HL-60 (cell line): ENCODE data around the gene HTRA1.

ENCODE experiments used
- DNase-seq, 2 experiments: peaks; one replicate each; pipeline ENCODE4 v3.0.0-alpha.2; 2010 to 2020; ENCODE audit warnings: low read depth in 1 of 2, low spot score in 1 of 2
- H3K27ac ChIP-seq: fragments of 250-450 bp; sonication (Bioruptor Pico); replicated peaks from 2 replicates; pipeline ENCODE4 v1.5.1; 2020; ENCODE audit warnings: mild to moderate bottlenecking, moderate library complexity
- H3K27me3 ChIP-seq: fragments of 250-450 bp; sonication (Bioruptor Pico); 2 replicates; pipeline ENCODE4 v1.5.1; 2021; ENCODE audit warnings: mild to moderate bottlenecking, moderate library complexity; ENCODE audit not compliant: insufficient read depth, poor library complexity, severe bottlenecking
- H3K4me3 ChIP-seq: replicated peaks from 2 replicates; pipeline ENCODE4 v1.5.1; 2011; ENCODE audit warnings: mild to moderate bottlenecking, control low read depth, low read length; ENCODE audit not compliant: insufficient read depth
- CTCF ChIP-seq: IDR thresholded peaks from one replicate; pipeline ENCODE4 v1.5.1; 2011; ENCODE audit warnings: low read length, control low read depth, inconsistent platforms; ENCODE audit not compliant: insufficient read depth
- GABPA ChIP-seq: IDR thresholded peaks from 2 replicates; pipeline ENCODE4 v1.6.1; 2012; ENCODE audit warnings: low read depth
- POLR2AphosphoS5 ChIP-seq: IDR thresholded peaks from 2 replicates; pipeline ENCODE4 v1.6.1; 2012; ENCODE audit warnings: low read depth
- REST ChIP-seq: IDR thresholded peaks from 2 replicates; pipeline ENCODE4 v1.6.1; 2012; ENCODE audit warnings: low read depth; ENCODE audit not compliant: insufficient replicate concordance
- SPI1 ChIP-seq: IDR thresholded peaks from 2 replicates; pipeline ENCODE4 v1.6.1; 2012; ENCODE audit warnings: low read depth, mild to moderate bottlenecking, borderline replicate concordance

Gene HTRA1

GRCh38 chr10:122510326-122510725 lies 49.0 kb downstream of the HTRA1 start:
- no peak overlapping the region for H3K4me3 ChIP-seq
- TF ChIP-seq REST (no peak), SPI1 (no peak), CTCF (no peak), GABPA (no peak), POLR2AphosphoS5 (no peak)
- no peak for DNase-seq
- no peaks in the 10 kb centered on the region for H3K27me3 ChIP-seq
- no peak overlapping the region for H3K27ac ChIP-seq

GRCh38 chr10:122510736-122511135 lies 49.4 kb downstream of the HTRA1 start:
- no peak for DNase-seq
- no peaks in the 10 kb centered on the region for H3K27me3 ChIP-seq

GRCh38 chr10:122513053-122513452 lies 51.7 kb downstream of the HTRA1 start:
- H3K27me3 ChIP-seq, result no peaks in the 10 kb centered on the region
- no peak overlapping the region for H3K4me3 ChIP-seq
- no peak overlapping the region for H3K27ac ChIP-seq
- DNase-seq, result no peak
- no peak for TF ChIP-seq CTCF
- TF ChIP-seq SPI1, result no peak
- no peak for TF ChIP-seq GABPA
- TF ChIP-seq POLR2AphosphoS5, result no peak
- no peak for TF ChIP-seq REST

More at GRCh38 chr10:122510736-122511135, 49.4 kb downstream of the HTRA1 start:
- no peak overlapping the region for H3K27ac ChIP-seq
- H3K4me3 ChIP-seq, result no peak overlapping the region
- TF ChIP-seq GABPA (no peak), SPI1 (no peak), CTCF (no peak), REST (no peak), POLR2AphosphoS5 (no peak)
